D721Med (cell line): ENCODE measurements around the gene XXYLT1.

ENCODE experiments used
- DNase-seq: peaks from one replicate; pipeline ENCODE4 v3.0.0; 2011; ENCODE audit warnings: low spot score; ENCODE audit not compliant: insufficient read length
- FAIRE-seq: peaks from 2 replicates; lab custom pipeline; 2011; peaks lifted over from hg19 to GRCh38; lab: Jason Lieb, UNC
- CTCF ChIP-seq: IDR thresholded peaks from 2 replicates; pipeline ENCODE4 v1.5.1; 2012; ENCODE audit warnings: mild to moderate bottlenecking, control low read depth; ENCODE audit not compliant: insufficient read depth; ENCODE audit errors: missing control alignments

XXYLT1 gene

GRCh38 chr3:195032106-195032759, 238.7 kb downstream of the XXYLT1 start:
- FAIRE-seq, result no peak
- no peak for DNase-seq
- TF ChIP-seq CTCF, result no peak

- TF ChIP-seq CTCF, result no peak
- DNase-seq, result no peak
- FAIRE-seq, result no peak
These were observed 239.4 kb downstream of the XXYLT1 start for GRCh38 chr3:195031574-195032003.

GRCh38 chr3:195030791-195031321, 240.1 kb downstream of the XXYLT1 start:
- no peak for TF ChIP-seq CTCF
- DNase-seq, result no peak
- FAIRE-seq, result no peak

- no peak for FAIRE-seq
- no peak for DNase-seq
- TF ChIP-seq CTCF, result no peak
These were observed 241.9 kb downstream of the XXYLT1 start for GRCh38 chr3:195028877-195029606.

- DNase-seq (no peak), FAIRE-seq (no peak)
- TF ChIP-seq CTCF, result no peak
These were observed 245.1 kb downstream of the XXYLT1 start for GRCh38 chr3:195025884-195026200.

GRCh38 chr3:195025056-195025883, 245.7 kb downstream of the XXYLT1 start:
- TF ChIP-seq CTCF, result no peak
- FAIRE-seq (no peak), DNase-seq (no peak)
